ENCODE measurements around the gene IKZF2.

Gene IKZF2

GRCh38 chr2:213151437-213152064 is at the start of gene IKZF2:
TSS of gene IKZF2 (minus strand) at chr2:213151612. CDS start at chr2:213148629, 2,983 bp downstream.
- peak within 1 kb of the TSS; percentile 85 for H3K4me3 ChIP-seq (ENCODE audit: low read depth, low read length)
- no peak for TF ChIP-seq CTCF (IDR thresholded peaks at IDR 0.05; ENCODE audit: insufficient read depth, low read depth, low read length, missing control alignments)
- peak; percentile 98 for DNase-seq (ENCODE audit: low read depth)

GRCh38 chr2:213199871-213200270 is 48.5 kb upstream of the IKZF2 start:
- no peak for TF ChIP-seq CTCF (IDR thresholded peaks at IDR 0.05; ENCODE audit: insufficient read depth, low read depth, low read length, missing control alignments)
- DNase-seq (ENCODE audit: low read depth): no peak
- no peak overlapping the region for H3K4me3 ChIP-seq (ENCODE audit: low read depth, low read length)

GRCh38 chr2:213189001-213189899 is 37.8 kb upstream of the IKZF2 start:
- H3K4me3 ChIP-seq (ENCODE audit: low read depth, low read length): no peak overlapping the region
- TF ChIP-seq CTCF (IDR thresholded peaks at IDR 0.05; ENCODE audit: insufficient read depth, low read depth, low read length, missing control alignments): no peak
- DNase-seq (ENCODE audit: low read depth): peak; percentile 5

GRCh38 chr2:213188533-213188867 is 37.1 kb upstream of the IKZF2 start:
- no peak for DNase-seq (ENCODE audit: low read depth)
- TF ChIP-seq CTCF (IDR thresholded peaks at IDR 0.05; ENCODE audit: insufficient read depth, low read depth, low read length, missing control alignments): no peak
- no peak overlapping the region for H3K4me3 ChIP-seq (ENCODE audit: low read depth, low read length)

GRCh38 chr2:213187833-213188532 is 36.6 kb upstream of the IKZF2 start:
- no peak overlapping the region for H3K4me3 ChIP-seq (ENCODE audit: low read depth, low read length)
- TF ChIP-seq CTCF (IDR thresholded peaks at IDR 0.05; ENCODE audit: insufficient read depth, low read depth, low read length, missing control alignments): no peak
- DNase-seq (ENCODE audit: low read depth): no peak

- no peak overlapping the region for H3K4me3 ChIP-seq (ENCODE audit: low read depth, low read length)
- no peak for TF ChIP-seq CTCF (IDR thresholded peaks at IDR 0.05; ENCODE audit: insufficient read depth, low read depth, low read length, missing control alignments)
- no peak for DNase-seq (ENCODE audit: low read depth)
Observed at GRCh38 chr2:213187386-213187785, 36.0 kb upstream of the IKZF2 start.

All from GM12865 (cell line).